ENCODE data around the gene SEMA4D.
"Not testable (repeated sequence)": the region's sequence is repeated elsewhere in the genome, so short reads cannot be mapped to it uniquely, and the experiment has no call there.

Gene SEMA4D

DNA sequence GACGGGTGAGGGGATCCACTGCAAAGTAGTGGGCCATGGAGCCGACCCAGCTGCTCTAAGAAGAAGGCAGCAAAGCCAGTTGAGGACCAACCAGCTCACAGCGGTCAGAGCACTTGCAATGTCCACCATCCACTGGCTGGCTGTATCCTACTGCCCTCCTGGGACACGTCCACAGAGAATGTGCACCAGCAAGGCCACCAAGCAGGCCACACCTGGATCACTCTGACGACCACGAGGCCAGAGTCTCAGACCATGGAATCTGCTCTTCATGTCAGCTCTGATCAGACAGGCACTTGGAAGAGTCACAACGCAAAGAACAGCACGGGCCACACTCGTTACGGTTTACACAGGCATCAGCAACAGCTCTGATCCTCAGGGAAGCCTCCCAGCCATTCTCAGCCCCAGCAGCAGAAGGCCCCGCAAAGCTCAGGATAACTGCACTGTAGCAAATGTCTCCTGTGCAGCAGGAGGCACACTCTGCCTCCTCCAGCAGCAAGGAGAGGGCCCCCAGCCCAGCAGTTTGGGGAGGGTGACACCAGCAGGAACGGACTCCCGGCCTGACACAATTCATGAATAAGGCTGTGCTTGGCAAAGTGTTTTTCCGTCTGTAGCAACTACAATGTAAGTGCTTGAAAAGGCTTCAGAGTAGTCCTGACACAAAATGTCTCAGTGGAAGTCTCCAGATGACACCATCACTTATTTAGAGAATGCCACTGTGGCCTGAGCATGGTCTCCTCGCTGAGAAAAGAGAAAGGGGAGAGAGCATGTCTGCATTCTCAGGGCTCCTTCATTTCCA lies 15.7 kb downstream of the SEMA4D start:
- H3K27ac ChIP-seq = no peak overlapping the region
- H3K9me3 ChIP-seq = no peaks in the 10 kb centered on the region
- TF ChIP-seq CTCF (IDR thresholded peaks at IDR 0.05) = no peak
- H3K36me3 ChIP-seq = peaks cover 68% of the 10 kb centered on the region
- H3K4me1 ChIP-seq (ENCODE audit: control insufficient read depth in 1 of 2, insufficient read depth in 1 of 2, low read depth in 1 of 2, low read length in 1 of 2) = peaks cover 44 to 74% of the 10 kb centered on the region in 2 experiments
- no peak overlapping the region for H3K4me3 ChIP-seq (ENCODE audit: low read depth in 1 of 2, low read length in 1 of 2)
- no peaks in the 10 kb centered on the region for H3K27me3 ChIP-seq

- peaks cover 72% of the 10 kb centered on the region for H3K36me3 ChIP-seq
- TF ChIP-seq CTCF (IDR thresholded peaks at IDR 0.05) = no peak
- peaks cover 52 to 82% of the 10 kb centered on the region in 2 experiments for H3K4me1 ChIP-seq (ENCODE audit: control insufficient read depth in 1 of 2, insufficient read depth in 1 of 2, low read depth in 1 of 2, low read length in 1 of 2)
- H3K4me3 ChIP-seq (ENCODE audit: low read depth in 1 of 2, low read length in 1 of 2) = no peak overlapping the region
- H3K9me3 ChIP-seq = no peaks in the 10 kb centered on the region
- H3K27ac ChIP-seq = no peak overlapping the region
- no peaks in the 10 kb centered on the region for H3K27me3 ChIP-seq
These were observed 16.4 kb downstream of the SEMA4D start for GRCh38 chr9:89481538-89481915.

- Histone ChIP-seq H3K27me3 (no peaks in the 10 kb centered on the region), H3K4me3 (ENCODE audit: low read depth in 1 of 2, low read length in 1 of 2) (no peak overlapping the region), H3K36me3 (peaks cover 77% of the 10 kb centered on the region), H3K9me3 (no peaks in the 10 kb centered on the region), H3K4me1 (ENCODE audit: control insufficient read depth in 1 of 2, insufficient read depth in 1 of 2, low read depth in 1 of 2, low read length in 1 of 2) (peaks cover 57 to 85% of the 10 kb centered on the region in 2 experiments), H3K27ac (no peak overlapping the region)
- TF ChIP-seq CTCF (IDR thresholded peaks at IDR 0.05) = no peak
These were observed 16.9 kb downstream of the SEMA4D start for GRCh38 chr9:89480825-89481537.

GRCh38 chr9:89480372-89480771 lies 17.5 kb downstream of the SEMA4D start:
- Histone ChIP-seq H3K36me3 (peaks cover 83% of the 10 kb centered on the region), H3K4me1 (ENCODE audit: control insufficient read depth in 1 of 2, insufficient read depth in 1 of 2, low read depth in 1 of 2, low read length in 1 of 2) (peaks cover 63 to 88% of the 10 kb centered on the region in 2 experiments)
- not testable (repeated sequence) for H3K9me3 ChIP-seq; H3K27me3 ChIP-seq; H3K4me3 ChIP-seq (ENCODE audit: low read depth in 1 of 2, low read length in 1 of 2); H3K27ac ChIP-seq

DNA sequence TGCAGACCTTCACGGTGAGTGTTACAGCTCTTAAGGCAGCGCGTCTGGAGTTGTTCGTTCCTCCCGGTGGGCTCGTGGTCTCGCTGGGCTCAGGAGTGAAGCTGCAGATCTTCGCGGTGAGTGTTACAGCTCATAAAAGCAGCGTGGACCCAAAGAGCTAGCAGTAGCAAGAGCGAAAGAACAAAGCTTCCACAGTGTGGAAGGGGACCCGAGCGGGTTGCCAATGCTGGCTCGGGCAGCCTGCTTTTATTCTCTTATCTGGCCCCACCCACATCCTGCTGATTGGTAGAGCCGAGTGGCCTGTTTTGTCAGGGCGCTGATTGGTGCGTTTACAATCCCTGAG lies 18.3 kb downstream of the SEMA4D start:
- not testable (repeated sequence) for H3K27me3 ChIP-seq; H3K4me3 ChIP-seq (ENCODE audit: low read depth in 1 of 2, low read length in 1 of 2); H3K9me3 ChIP-seq
- H3K4me1 ChIP-seq (ENCODE audit: control insufficient read depth in 1 of 2, insufficient read depth in 1 of 2, low read depth in 1 of 2, low read length in 1 of 2) = peaks cover 65 to 86% of the 10 kb centered on the region in 2 experiments
- H3K36me3 ChIP-seq = peaks cover 86% of the 10 kb centered on the region
- H3K27ac ChIP-seq = peak overlapping the region; percentile 84

DNA sequence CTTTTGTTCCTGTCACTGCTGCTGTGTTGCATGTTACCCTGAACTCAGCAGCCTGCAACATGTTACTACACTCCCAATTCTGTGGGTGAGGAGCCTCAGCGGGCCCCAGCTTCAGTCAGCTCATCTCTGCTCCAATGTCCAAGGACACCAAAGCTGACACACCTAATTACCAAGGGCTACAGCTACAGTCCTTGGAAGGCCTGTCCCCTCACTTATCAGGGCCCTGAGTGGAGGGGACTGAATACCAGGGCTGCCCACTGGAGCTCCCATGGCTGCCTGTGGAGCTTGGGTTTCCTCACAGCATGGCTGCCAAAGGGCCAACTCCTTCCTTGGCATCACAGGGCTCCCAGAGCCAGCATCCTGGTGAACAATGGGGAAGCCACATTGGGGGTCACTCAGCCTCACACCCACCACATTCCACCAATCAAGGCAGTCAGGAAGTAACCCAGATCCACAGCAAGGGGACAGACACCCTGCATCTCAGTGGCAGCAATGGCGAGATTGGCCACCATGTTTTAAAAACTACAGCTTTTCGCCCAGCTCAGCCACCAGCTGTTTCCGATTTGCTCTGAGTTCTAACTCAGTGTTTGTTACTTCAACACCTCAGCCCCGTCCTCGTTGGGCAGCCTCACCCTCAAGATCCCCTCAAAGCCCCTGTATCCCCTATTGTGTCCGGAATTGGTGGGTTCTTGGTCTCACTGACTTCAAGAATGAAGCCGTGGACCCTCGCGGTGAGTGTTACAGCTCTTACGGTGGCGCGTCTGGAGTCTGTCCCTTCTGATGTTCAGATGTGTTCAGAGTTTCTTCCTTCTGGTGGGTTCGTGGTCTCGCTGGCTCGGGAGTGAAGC lies 18.9 kb downstream of the SEMA4D start:
- TF ChIP-seq CTCF (IDR thresholded peaks at IDR 0.05) = no peak
- peak overlapping the region in 1 of 2 experiments; percentile 14 for H3K4me3 ChIP-seq (ENCODE audit: low read depth in 1 of 2, low read length in 1 of 2)
- no peaks in the 10 kb centered on the region for H3K27me3 ChIP-seq
- peaks cover 62 to 81% of the 10 kb centered on the region in 2 experiments for H3K4me1 ChIP-seq (ENCODE audit: control insufficient read depth in 1 of 2, insufficient read depth in 1 of 2, low read depth in 1 of 2, low read length in 1 of 2)
- peaks cover 86% of the 10 kb centered on the region for H3K36me3 ChIP-seq
- no peaks in the 10 kb centered on the region for H3K9me3 ChIP-seq
- H3K27ac ChIP-seq = peak overlapping the region; percentile 84

Data from neutrophil (primary cell).